Activated naive CD4-positive, alpha-beta T cell treated with anti-CD3 and anti-CD28 coated beads, Interleukin-2, amount 50 U/mL, for 16 hours (primary cell): ENCODE results near the gene ZNF362.
A peak's percentile ranks its signal among the peaks of the same experiment; 100 is the strongest.
"Not testable (repeated sequence)": the region's sequence is repeated elsewhere in the genome, so short reads cannot be mapped to it uniquely, and the experiment has no call there.

Experiments
- DNase-seq: peaks from one replicate; pipeline ENCODE4 v3.0.0-alpha.2; 2020

The ZNF362 gene

DNA sequence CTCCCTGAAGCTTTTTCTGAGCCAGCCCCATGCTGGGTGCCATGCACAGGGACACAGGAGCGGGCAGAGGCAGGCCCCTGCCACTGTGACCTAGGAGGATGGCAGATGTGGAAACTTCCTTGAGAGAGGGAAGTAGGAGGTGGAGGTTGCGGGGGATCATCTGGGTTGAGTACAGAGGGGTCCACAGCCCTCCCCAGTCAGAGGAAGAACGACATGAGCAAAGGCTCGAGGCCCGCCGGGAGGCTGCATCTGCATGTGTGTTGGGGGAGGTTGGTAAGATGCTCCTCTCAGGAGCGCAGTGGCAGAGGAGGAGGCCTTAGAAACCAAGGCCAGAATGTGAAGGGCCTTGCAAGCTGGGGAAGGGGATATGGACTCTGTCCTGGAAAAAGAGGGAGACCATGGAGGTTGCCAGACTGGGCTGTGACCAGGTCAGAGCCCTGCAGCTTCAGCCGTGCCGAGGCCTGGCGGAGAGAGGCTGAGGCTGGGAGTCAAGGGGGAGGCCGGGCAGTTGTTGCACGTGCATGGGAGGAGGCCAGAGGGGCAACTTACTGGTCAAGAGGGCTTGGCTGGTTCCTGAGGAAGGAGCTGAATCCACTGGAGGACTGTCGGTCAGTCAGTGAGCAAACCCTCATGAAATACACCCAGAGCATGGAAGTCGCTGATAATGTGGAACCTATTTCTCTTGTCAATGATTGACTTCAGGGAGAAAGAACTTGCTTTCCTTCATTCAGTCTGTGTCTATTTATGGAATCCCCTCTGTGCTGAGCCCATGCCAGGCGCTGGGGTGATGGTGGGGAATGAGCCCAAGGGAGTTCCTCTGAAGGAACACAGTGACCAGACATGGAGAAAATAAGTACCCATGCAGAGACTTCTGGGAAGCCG, 32.9 kb downstream of the ZNF362 start:
- DNase-seq: no peak

DNA sequence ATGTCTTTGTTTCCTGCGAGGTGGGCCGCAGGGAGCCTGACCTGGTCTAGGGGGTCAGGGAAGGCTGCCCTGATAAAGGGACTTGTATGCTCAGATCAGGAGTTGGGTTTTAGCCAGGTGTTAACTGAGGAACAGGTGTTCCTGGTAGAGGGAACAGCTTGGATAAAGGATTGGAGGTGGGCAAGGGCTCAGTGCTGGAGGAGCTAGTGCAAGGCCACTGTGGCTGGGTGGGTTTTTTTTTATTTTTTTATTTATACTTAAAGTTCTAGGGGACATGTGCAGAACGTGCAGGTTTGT, 33.5 kb downstream of the ZNF362 start:
- no peak for DNase-seq

DNA sequence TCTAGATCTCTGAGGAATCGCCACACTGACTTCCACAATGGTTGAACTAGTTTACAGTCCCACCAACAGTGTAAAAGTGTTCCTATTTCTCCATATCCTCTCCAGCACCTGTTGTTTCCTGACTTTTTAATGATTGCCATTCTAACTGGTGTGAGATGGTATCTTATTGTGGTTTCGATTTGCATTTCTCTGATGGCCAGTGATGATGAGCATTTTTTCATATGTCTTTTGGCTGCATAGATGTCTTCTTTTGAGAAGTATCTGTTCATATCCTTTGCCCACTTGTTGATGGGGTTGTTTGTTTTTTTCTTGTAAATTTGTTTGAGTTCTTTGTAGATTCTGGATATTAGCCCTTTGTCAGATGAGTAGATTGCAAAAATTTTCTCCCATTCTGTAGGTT, 34.3 kb downstream of the ZNF362 start:
- DNase-seq: not testable (repeated sequence)

DNA sequence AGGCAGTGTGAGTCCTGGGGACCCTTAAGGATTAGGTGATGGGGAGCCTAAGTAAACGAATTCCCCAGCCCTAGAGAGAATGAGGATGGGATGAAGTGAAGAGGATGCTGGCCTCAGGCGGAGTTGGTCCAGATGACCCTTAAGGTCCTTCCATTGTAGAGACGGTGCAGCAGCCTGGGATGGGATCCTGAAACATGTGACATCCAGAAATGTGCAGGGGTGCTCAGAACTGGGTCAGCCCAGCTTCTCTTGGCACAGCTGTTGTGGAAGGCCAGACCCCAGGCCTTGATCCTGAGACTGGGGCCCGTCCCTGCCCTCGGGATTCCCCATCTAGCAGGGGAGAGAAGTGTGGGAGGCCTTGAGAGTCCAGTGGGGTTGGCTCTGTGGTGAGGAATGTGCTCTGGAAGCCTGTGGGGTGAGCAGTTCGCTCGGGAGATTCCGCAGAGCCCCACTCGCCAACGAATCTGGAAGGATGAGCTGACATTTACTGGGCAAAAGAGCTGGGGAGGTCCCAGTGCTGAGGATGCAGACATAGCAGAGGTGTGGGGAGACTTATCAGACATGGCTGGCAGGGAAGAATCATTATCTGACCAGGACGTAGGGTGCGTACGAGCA, 36.5 kb downstream of the ZNF362 start:
- DNase-seq: no peak

DNA sequence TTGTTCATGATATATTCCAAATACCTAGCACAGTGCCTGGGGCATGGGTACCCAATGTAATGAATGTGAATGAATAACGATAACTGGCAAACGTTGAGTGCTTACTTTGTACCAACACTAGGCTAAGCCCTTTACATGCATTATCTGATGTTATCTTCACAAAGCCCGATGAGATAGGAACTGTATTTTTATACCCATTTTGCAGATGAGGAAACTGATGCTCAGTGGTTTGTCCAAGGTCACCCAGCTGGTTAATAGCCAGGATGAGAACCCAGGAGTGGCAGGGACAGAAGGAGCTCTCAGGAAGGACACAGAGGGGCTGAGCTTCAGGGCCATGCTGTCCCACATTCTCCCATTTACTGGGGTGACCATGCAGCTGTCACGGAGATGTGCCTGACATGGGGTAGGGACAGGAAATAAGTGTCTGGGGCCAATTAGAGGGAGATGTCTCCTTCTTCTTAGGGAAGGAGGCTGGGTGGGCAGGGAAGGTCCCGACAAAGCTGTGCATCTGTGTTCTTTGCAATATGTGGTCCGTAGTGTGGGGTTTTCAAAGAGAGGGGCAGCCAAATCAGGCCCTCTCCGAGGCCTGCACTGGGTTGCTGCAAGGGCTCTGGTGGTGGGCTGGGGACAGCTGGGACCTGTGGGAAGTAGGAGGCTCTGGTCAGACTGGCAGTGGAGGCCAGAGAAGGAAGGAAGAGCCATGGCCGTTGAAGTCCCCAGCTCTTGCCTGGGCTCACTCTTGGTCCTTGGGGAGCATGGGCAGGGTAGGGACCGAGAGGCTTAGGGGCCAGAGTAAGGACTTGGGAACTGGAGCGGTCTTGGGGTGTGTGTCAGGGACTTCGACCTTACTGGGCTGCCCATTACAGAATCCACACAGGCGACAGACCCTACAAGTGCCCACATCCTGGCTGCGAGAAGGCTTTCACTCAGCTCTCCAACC, 38.0 kb downstream of the ZNF362 start:
- DNase-seq: no peak

DNA sequence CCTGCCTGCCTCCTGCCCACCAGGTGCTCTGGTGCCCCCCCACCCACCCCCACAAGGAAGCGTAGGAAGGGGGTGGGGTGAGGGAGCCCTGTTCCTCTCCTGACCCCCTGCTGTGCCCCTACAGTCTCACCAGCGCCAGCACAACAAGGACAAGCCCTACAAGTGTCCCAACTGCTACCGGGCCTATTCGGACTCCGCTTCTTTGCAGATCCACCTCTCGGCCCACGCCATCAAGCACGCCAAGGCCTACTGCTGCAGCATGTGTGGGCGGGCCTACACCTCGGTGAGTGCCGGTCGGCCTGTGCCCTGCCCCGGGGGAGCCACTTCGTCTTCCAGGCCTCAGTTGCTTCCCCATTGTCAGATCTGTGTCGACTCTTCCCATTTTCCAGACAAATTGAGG, 38.7 kb downstream of the ZNF362 start:
- no peak for DNase-seq

DNA sequence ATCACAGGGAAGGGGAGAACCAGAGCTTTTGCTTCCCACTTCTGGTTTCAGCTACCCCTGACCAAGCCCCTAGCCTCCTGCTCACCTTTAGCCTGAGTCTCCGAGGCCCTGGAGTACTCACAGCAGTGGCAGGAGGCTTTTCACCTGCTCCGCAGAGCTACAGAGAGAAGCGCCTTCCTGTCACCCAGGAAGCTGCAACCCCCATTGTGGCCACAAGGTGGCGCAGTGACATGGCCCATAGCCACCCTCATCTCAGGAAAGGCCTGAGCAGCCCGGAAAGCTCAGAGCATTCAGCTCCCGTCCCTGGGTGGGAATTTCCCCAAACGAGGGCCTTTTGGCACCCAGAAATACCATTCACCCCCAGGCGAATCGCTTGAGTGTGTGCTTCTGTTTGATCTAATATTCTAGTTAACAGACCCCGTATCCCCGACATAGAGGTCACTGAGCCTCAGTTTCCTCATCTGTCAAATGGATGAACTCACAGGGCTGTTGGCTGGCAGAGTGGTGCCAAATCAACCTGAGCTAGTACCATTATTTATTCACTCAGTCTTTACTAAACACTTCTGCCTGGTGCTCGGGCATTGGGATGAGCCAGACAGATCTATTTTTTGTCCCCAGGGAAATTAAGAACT, 39.3 kb downstream of the ZNF362 start:
- DNase-seq: peak; percentile 85

DNA sequence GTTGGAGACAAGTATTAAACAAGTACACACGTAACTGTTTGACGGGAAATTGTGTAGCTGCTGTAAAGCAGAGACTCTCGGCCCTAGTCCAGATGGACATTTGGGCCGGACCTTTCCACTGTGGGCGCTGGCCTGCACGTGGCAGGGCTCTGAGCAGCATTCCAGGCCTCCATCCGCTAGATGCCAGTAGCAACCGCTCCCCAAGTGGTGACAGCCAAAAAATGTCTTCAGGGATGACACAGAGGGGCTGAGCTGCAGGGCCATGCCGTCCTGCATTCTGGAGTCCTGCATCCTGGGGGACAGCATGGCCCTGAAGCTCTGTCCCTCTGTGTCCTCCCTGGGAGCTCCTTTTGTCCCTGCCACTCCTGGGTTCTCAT, 39.8 kb downstream of the ZNF362 start:
- DNase-seq: no peak

DNA sequence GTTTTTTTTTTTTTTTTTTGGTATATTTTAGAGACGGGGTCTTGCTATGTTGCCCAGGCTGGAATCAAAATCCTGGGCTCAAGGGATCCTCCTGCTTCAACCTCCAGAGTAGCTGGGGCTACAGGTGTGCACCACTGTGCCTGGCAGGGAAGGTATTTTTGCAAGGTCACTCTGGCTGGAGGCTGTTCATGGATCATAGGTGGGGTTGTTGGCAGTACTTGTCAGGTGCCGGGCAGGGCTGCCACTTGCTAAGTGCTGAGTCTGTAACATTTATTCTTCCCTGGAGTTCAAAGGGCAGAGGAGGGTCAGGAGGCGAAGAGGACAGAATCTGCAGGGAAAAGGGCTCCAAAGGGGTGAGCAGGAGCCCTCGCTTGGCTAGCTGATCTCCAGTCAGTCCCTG, 40.5 kb downstream of the ZNF362 start:
- DNase-seq: no peak

DNA sequence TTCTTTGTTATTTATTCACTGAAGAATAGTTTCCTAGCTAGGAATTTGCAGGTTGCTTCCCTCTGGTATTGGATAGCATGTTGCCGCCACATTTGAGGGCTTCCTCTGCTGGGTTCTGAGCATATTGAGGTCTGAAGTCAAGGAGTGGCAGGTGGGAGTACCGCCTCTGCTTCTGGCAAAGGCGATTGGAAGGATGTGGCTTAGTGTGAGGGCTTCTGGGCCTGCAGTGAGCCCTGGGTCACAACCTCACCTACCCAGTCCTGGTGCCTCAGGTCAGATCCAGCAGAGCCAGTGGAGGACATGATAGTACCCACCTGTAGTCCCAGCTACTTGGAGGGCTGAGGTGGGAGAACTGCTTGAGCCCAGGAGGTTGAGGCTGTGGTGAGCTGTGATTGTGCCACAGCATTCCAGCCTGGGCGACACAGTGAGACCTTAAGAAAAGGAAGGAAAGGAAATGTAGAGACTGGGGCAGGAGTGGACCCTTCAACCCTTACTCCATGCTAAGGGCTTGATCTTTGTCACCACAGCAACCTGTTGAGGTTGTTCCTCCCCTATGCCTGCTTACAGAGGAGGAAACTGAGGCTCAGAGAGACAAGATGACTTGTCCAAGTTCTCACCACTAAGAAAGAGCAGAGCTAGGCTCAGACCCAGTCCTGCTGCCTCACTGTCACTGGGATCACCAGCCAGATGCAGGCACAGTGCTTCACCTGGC, 41.8 kb downstream of the ZNF362 start:
- no peak for DNase-seq

DNA sequence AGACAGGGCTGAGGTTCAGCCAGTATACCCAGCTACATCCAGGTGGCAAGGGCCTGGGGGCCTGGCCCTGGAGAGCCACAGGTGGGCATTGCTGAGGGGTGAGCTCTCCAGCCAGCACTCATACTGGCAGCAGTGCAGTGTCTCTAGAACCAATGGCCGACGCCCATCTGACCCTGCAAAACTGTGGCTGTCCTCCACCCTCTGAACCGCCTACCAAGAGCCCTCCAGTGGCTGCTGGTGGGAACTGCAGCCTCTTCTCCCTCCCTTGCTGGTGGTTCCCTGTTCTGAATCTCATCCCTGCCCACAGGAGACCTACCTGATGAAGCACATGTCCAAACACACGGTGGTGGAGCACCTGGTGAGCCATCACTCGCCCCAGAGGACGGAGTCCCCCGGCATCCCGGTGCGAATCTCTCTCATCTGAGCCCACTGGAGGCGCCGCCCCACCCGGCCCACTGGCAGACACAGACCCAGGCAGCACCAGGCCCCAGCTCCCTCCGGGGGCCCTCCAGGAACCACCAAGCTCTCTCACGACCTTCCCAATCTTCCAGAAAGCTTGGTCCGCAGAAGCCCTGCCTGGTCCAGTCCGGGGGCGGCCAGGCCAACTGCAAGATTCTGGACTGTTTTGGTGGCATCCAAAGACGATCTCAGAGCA, 42.5 kb downstream of the ZNF362 start:
- DNase-seq: peak; percentile 58

DNA sequence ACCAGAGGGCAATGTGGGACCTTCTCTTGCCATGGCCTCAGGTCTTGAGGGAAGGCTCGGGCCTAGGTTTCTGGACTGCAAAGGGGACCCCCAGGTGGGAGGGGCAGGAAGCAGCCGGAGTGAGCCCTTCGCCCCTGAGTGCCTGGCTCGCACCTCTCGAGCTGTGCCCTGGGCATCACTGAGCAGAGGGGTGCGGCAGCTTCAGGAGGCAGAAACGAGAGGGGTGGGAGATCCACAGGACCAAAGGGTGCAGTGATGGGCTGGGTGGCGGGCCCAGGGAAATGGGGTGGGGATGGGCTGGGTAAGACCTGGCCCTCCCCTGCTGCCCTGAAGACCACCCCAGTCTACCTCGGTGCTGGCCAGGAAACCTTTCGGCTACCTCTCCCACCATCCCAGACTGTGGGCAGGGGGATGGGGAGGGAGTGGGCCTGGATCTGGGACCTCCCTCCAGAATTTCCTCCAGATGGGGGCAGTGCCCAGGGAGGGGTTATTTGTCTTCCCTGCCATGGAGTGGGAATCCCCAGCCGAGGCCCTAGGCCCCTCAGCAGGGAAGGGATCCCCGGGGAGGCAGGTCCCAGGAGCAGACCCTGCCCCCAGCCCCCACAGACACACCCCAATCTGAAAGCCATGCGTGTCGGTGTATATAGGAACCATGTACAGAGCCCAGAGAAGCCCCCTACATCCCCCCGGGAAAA, 43.3 kb downstream of the ZNF362 start:
- no peak for DNase-seq

DNA sequence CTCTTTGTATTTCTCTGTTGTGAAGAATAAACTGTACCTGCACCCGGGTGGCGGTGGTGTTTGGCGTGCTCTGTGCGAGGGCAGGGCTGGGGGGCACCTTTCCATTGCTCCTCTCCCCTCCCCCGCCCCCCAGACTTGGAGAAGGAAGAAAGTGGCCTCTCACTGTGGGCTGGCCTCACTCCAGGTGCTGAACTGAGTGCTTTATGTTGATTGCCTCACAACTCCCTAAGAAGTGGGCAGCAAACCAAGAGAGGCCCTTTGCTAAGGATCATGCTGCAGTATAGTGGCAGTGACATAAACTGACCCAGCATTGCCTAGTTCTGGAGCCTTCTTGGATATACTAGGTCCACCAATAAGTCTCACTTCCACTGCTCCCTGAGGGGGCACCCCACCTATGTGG, 44.4 kb downstream of the ZNF362 start:
- no peak for DNase-seq

DNA sequence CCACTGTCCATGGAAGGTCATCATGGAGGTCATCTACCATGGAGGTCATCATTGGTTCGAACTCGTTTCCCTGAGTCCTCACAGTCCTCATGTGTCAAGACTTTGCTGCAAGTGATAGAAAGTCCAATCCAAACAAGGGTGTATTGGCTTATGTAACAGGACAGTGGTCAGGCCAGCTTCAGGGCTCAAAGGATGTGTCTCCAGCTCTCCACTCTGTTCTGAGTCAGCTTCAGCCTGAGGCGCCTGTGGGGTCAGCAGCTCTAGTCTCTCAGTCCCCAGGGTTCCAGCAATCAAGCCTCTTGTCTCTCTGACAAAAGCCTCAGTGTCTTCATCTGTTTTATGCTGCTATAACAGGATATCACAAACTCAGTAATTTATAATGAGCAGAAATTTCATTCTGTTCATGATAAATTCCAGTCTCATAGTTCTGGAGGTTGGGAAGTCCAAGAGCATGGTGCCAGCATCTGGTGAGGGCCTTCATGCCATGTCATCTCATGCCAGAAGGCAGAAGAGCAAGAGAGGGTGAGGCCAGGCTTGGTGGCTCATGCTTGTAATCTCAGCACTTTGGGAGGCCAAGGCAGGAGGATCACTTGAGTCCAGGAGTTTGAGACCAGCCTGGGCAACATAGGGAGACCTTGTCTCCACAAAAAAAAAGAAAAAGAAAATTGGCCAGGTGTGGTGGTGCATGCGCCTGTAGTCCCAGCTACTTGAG, 45.1 kb downstream of the ZNF362 start:
- DNase-seq: no peak

DNA sequence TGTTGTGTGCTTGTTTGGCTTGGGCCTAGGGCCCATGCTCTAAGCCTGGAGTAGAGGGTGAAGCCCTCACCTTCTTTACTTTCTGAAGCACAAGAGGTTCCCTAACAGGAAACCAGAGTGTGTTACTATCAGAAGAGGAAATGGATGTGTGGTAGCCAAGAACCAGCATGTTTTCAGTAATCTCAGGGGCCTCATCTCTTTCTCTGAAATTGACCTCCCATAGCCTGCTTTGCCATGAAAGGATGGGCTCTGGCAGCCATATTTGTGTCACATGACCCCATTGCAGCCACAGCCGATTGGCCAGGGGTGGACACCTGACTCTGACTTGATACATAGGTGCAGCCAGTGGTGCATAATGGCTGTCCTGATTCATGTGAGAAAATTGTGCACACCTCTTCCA, 46.0 kb downstream of the ZNF362 start:
- DNase-seq: no peak

DNA sequence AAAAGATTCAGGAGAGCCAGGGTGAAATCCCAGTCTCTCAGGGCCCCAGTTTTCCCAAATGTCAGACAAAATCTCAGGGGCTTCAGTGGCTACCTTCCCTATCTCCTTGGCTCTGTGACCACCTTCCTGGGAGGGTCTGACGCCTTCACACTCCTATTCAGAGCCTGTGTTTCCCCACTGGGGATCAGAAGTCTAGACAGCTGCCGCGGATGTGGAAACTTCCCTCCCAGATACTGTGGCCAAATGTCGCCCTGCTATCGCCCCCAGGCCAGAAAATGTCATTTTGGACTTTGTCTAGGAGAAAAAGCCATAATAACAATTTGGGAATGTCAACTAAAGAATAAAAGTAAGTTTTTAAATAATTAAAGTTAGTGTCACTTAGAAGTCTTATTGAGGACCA, 48.7 kb downstream of the ZNF362 start:
- DNase-seq: no peak

DNA sequence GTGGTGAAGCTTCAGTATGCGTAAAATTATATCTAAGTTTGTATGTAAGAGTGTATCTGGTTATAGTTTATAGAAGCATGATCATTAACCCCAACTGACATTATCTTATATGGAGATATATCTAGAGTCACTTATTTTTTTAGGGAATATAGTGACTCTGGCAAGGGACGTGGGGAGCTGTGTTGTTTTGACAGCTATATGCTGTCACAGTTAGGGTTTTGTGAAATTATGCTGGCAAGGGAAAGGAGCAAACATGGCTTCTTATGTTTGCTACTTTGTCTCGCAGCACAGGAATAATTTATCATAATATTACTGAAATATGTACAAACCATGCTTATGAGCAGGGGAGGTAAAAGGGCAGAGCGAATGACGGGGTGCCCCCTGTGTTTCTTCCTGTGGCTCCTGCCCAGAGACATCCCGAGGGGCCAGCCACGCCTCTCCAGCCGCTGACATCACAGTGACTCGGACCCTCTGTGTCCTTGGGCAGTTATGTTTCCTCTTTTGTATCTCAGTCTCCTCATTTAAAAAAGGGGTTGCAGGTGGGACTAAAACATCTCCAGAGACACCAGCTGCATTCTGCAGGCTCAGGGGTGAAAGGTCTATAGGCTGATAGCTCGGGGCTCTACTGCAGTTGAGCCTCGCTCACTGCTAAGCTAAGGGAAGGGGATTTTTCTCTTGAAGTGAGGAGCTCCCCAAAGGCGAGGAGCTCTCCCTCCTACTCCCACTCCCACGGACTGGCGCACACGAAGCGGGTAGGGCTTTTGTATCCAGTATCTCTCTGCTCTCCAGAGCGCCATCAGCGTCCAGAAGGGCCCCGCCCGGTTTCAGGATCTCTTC, 49.7 kb downstream of the ZNF362 start:
- no peak for DNase-seq

DNA sequence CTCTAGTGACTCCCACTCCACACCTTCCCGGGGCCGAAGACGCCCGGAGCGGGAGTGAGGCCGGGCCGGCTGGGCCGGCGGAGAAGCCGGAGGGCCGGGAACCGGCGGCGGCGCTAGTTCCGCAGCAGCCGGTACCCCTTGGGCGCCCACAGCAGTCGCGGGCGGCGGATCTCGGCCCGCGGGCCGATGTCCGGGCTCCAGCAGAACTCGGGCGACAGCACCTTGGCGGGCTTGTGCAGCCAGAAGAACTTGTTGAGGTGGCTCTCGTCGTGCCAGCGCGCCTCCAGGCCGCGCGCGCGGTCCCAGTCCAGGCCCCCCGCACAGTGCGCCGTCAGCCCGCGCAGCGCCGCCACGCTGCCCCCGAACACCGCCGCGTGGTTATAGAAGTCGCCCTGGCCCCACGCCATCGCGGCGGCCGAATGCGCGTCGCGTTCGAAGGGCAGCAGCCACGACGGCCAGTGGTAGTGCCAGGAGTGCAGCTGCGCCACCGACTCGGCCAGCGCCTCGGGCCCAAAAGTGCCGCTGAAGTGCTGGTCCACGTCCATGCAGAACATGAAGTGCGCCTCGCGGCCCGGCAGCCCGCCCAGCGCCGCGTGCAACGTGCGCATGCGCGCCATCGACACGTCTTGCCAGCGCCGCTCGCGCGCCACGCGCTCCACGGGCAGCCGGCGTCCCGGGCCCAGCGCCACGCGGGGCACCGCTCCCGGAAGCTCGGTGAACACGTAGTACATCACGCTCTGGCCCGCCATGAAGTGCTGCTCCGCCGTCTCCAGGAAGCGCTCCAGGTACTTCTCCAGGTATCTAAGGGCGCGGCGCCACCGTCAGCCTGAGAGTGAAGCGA, 50.6 kb downstream of the ZNF362 start:
- no peak for DNase-seq

DNA sequence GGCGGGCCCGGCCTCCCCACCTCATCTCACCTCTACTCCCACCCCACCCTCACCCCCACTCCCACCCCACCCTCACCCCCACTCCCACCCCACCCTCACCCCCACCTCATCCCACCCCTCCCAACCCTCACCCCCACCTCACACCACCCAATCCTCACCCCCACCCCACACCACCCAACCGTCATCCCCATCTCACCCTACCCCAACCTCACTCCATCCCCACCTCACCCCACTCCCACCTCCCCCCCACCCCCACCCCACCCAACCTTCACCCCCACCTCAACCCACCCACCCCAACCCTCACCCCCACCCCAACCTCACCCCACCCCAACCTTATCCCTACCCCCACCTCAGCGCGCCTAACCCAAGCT, 51.2 kb downstream of the ZNF362 start:
- no peak for DNase-seq
